ENCODE data around the gene MCF2L2.
"Not testable (repeated sequence)": the region's sequence is repeated elsewhere in the genome, so short reads cannot be mapped to it uniquely, and the experiment has no call there.

MCF2L2 gene

GRCh38 chr3:183208800-183209199 lies 219.6 kb downstream of the MCF2L2 start:
- DNase-seq (ENCODE audit: low read depth, low spot score): no peak

DNA sequence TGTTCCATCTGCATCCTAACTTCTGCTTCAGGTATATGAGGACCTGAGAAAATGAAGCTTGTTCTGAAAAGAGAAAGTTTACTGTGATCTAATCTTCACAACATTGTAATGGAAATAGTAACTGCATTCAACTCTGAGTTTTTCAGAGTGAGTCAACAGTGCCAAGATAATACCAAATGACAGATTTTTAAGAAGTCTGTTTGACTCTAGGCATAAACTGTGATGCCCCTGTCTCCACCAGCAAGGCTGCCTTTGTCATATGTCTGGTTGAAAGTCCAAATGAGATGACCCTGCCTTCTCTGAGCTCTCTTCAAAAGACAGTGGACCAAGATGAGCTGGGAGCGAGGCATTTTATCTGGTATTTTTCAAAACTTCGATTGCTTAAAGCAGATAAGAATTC lies 220.2 kb downstream of the MCF2L2 start:
- no peak for DNase-seq (ENCODE audit: low read depth, low spot score)

DNA sequence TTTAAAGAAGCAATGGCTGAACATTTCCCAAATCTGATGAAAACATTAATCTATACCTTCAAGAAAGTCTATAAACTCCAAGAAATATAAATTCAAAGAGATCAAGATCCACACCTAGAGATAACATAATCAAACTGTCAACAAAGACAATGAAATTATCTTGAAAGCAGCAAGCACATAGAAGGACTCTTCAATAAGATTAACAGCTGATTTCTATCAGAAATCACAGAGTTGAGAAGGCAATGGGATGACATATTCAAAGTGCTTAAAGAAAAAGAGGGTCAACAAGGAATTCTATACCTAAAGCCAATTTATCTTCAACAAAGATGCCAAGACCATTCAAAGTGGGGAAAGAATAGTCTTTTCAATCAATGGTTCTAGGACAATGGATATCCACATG lies 224.7 kb downstream of the MCF2L2 start:
- DNase-seq (ENCODE audit: low read depth, low spot score): no peak

GRCh38 chr3:183202004-183202722 lies 226.3 kb downstream of the MCF2L2 start:
- no peak for DNase-seq (ENCODE audit: low read depth, low spot score)

DNA sequence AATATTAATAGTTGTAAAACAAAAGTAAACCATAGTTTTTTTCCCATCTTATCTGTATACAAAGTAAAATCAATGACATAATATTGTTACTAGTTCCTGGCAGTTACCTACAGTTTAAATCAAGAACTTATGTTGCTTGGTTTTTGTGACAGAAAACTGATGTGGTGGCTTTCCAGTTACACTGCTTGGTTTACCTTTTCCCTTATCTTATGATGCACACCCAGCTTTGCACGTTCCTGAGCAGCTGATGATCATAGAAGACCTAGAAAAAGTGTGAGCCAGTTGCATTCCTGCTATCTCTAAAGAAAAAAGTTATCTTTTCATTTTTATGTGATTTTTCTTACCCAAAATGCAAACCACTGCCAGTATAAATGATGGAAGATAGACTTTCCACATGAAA lies 229.5 kb downstream of the MCF2L2 start:
- DNase-seq (ENCODE audit: low read depth, low spot score): no peak

- DNase-seq (ENCODE audit: low read depth, low spot score): no peak
These were observed 230.7 kb downstream of the MCF2L2 start for GRCh38 chr3:183197734-183198133.

DNA sequence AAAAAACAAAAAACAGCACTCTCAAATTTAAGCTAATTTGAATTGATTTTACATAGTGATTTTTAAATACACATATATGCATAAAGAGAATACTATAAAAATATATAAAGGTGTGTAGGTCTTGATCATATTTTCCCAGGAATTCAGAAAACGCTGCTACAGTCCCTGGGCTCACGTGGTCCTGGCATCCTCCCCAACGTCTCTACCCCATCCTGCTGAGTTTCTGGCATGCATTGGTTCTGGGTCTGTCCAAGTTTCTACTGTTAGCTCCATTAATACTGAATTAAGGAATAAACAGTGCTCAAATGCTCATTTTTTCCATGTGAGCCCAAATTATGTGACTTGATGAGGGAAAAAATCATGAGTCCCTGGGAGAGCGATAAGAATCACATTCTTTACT lies 233.2 kb downstream of the MCF2L2 start:
- DNase-seq (ENCODE audit: low read depth, low spot score): no peak

DNA sequence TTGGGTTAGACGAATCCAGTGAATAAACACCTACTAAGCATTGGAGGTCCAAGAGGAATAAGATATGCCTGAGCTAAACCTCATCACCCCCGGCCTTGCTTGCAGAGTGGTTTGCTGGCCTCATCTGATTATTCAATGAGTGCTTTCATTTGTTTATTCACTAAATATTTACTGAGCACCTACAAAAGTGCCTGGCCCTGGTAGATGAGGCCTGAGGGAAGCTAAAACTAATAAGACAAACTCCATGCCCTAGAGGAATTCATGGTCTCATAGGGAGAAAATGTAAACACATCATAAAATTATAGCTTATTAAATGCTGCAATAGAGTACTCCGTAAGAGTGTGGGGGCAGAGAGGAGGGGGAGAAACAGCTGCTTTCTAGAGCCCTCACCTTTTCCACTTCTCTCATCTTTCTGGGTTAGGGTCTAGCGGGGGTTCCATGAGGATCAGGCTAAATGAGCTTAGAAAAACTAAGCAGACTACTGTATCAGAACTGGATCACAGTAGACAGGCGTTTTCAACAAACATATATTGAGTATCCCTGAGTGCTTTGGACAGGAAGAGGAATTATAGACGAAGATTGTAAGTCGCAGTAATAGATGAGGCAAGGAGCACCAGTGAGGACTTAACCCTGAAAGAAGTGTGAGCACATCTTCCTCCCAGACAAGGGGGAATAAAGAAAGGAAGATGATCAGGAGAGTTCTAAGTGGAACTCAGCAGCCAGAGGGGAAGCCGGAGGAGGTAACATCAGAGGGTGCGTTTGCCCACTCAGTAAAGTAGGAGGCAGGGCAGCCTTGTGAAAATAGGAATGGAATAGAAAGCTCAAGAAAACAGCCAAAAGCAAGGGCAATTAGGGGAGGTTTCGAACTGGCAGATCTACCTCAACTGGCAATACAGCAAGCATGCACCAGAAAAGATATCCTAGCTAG lies 234.4 kb downstream of the MCF2L2 start:
- DNase-seq (ENCODE audit: low read depth, low spot score): no peak

DNA sequence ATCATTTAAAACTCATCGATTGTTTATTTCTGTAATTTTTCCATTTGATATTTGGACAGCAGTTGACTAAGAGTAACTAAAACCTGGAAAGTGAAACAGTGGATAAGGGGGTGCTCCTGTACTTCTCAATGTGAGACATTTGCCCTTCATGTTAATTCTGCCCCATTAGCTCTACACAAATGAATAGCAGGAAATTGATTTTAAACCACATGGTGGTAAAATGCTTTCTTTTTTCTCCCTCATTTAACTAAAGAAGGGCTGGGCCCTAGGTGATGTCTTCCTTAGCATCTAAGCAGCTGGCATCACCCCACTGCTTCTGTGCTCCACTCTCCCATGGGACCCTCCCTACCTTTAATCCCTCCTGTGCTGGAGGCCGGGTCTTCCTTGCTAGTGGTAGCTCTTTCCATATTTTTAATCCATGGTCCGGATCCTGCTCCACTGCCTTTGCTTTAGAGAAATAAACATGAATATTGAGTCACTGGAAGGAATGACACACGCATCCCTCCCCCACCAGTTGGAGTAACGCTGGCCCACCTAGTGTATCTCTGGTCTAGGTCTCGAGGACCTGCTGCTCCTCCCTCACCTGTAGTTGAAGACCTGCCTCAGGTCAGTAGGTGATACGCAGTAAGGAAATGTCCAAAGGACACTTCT lies 235.6 kb downstream of the MCF2L2 start:
- DNase-seq (ENCODE audit: low read depth, low spot score): no peak

DNA sequence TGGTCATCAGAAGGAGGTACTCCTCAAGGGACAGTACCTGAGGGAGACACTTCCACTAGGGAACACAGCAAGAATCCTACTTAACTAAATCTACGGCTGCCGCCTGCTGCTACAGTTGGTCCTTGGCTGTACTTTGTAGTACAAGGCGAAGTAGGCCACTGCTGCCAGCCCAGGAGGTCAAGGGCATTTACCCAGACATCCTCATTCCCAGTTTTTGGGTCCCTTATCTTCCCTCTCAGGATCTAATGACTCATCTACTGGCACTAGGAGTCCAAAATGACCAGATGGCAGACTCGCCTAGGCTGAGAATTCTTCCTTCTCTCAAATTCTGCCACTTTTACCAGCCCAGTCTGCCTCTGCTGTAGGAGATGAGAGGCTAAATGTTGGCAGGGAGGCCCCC lies 238.8 kb downstream of the MCF2L2 start:
- DNase-seq (ENCODE audit: low read depth, low spot score): no peak

- no peak for DNase-seq (ENCODE audit: low read depth, low spot score)
These were observed 239.4 kb downstream of the MCF2L2 start for GRCh38 chr3:183188895-183189462.

- DNase-seq (ENCODE audit: low read depth, low spot score): no peak
These were observed 242.7 kb downstream of the MCF2L2 start for GRCh38 chr3:183185696-183186095.

DNA sequence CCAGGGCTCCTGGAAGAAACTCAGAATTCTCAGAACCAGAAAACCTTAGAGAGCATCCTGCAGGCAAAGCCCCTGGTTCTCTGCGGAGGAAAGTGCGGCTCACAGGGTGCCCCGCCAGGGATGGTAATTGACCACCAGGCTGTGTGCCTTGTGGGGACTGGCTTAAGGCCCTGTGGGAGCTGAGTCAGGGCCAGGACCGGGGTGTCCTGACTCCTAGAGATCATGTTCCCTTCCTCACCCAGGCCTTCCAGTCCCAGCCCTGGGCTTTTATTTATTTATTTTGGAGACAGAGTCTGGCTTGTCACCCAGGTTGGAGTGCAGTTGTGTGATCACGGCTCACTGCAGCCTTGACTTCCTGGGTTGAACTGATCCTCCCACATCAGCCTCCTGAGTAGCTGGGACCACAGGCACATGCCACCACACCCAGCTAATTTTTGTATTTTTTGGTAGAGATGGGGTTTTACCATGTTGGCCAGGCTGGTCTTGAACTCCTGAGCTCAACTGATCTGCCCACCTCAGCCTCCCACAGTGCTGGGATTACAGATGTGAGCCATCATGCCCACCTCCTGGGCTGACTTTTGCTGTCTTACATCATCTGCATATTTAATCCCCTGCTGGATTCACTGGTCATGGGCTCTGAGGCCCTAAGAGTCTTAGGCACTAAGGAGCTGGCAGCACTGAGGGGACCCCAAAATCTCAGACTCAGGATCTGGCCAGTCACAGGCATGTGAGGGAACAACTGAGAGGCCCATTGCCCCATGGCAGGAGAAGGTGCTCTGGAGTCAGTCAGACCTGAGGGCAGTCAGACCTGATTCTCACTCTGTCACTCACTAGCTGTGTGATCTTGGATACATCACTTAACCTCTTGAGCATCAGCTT lies 245.4 kb downstream of the MCF2L2 start:
- no peak for DNase-seq (ENCODE audit: low read depth, low spot score)

DNA sequence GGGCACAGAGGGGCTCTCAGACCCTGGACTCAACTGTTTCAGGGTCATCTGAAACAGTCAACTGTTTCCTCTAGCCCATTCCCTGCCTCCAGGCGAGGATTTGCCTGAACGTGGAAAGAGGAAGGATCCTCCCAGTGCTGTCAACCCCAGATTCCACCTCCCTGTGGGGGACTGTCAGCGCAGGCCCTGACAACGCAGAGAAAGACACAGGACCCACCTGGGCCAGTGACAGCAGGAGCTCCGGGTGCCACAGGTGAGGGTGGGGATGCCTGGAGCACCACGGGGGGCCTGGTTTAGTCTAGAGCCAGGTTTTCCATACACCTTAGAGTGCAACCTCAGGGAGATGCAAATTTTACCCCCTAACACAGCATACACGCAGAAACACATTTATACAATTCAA lies 246.3 kb downstream of the MCF2L2 start:
- DNase-seq (ENCODE audit: low read depth, low spot score): no peak

DNA sequence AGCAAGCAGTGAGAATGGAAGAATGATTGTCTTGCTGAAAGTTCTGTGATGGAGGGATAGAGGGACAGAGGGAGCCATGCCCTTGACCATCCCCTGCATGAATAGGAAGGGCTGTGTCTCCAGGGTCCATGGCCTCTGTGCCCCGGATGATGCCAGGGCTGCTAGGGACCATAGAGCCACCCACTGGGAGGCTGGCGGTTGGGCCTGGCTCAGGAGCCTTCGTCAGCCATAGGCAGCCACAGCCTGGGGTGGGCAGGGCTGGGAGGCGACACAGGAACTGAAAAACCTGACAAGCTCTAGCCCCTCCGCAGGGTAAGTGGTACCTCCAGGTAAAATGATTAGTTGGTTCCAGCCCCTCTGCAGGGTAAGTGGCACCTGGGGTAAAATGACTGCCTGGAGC lies 246.8 kb downstream of the MCF2L2 start:
- DNase-seq (ENCODE audit: low read depth, low spot score): no peak

DNA sequence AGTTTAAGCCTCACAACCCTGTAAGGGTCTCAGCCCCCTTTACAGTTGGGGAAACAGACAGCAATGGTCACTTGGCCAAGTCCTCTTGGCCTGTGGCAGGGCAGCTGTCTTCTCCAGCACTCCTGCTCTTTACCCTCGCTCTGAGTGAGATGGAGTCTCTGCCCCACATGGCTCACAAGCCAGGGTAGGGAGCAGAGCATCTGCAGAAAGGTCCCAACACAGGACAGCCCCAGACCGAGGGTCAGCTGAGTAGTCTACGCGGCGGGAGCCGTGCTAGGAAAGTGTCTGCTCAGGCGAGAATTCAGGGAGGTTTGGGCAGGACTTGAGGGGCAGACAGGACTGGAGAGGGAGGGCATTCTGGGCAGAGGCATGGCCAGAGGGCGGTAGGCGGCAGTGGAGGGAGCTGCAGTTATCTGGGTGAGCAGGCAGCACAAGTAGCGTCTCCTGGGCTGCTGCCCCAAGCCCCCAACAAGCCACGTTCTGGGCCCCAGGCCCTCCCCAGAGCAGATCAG lies 247.6 kb downstream of the MCF2L2 start:
- no peak for DNase-seq (ENCODE audit: low read depth, low spot score)

GRCh38 chr3:183180110-183180783 lies 248.2 kb downstream of the MCF2L2 start:
- no peak for DNase-seq (ENCODE audit: low read depth, low spot score)

- not testable (repeated sequence) for DNase-seq (ENCODE audit: low read depth, low spot score)
These were observed 248.9 kb downstream of the MCF2L2 start for GRCh38 chr3:183179550-183179908.

DNA sequence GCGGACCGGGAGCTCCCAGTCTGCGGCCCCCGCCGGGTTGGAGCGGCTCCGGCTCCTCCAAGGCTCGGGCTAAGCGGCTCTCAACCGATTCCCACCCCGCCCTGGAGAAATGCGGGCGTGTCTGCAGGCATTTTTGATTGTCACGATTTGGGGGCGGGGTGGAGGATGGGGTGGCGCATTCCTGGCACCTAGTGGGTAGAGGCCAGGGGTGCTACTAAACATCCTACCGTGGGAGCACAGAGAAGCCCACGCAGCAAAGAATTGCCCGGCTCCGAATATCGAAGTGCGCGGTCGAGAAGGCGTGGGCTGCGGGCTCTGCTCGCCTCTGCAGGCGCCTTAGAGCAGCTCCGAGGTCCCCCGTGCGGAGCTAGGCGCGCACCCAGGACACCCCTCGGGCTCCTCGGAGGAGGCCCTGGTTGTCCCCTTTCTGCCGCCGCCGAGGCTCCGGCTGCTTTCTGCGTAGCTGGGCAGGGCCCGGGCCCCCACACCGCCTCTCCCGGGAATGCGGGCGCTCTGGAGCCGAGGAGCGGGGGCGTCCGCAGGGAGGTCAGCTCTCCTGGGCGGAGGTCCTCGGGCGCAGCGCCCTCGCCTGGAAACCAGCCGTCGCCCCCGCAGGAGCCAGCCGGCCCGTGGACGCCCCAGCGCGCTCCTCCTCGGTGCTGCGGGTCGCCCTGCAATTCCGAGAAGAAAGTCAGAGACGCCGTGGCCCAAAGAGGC lies 249.4 kb downstream of the MCF2L2 start:
- no peak for DNase-seq (ENCODE audit: low read depth, low spot score)

DNA sequence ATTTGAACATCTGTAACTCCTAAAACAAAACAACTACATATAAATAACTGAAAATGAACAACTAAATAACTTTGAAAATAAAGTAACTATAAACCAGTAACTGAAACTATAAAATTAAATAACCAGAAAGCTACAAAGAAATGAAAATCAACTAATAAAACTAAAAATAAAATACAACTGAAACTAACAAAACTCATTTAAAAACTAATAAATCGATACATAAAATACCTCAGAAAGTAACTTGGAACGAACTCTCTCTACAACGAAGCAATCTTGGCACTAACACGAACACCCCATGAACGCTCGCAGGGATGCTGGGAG lies 249.9 kb downstream of the MCF2L2 start:
- DNase-seq (ENCODE audit: low read depth, low spot score): no peak
